ENCODE measurements around the gene KCNG4. TPM values are rescaled to one million over a fixed set of nuclear protein-coding genes. Genes with fewer than 3 reads are reported as not detected.

Gene KCNG4
- total and polyA plus RNA-seq, 2 of the 8 experiments (the other 6 are each of a cell fraction or from before 2014, with no cell fraction given), result not detected

DNA sequence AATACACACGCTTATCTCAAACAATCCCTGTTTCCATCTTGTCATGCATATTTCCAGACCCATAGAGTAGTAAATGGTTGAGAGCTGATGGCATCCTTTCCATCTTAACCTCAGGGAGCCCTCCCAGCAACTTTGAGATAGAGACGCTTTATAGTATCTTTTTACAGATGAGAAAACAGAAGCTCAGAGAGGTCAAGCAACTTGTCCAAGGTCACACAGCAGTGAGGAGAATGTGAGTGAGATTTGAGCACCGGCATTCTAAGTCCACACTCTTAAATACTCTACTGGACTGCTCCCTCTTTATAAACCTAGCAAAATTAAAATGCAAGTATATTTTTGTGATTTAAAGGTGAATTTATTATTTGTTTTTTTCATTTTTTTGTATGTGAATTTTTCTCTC lies 19.9 kb upstream of the KCNG4 start:
- ChIA-PET CTCF (ENCODE audit: partially characterized antibody) (interaction anchor here (0.6 to 1.7 kb wide), 3 partner anchors 48 to 190 kb away, joined by 3 to 5 read pairs (median 4); no protein-coding TSS in a partner anchor), POLR2A (ENCODE audit: partially characterized antibody) (no interaction called here)
- H3K18ac ChIP-seq (ENCODE audit: extremely low read depth, low read length), result no peak overlapping the region
- no peak overlapping the region for H4K5ac ChIP-seq (ENCODE audit: insufficient read length, low read depth, low read length)
- no peak overlapping the region for H3K14ac ChIP-seq (ENCODE audit: insufficient read length)
- no peak overlapping the region for H2AK5ac ChIP-seq (ENCODE audit: low read depth, low read length)
- no peaks in the 10 kb centered on the region for H3K36me3 ChIP-seq (ENCODE audit: control insufficient read depth in 2 of 4, insufficient read depth in 4 of 4, low read length in 3 of 4)
- H3K9ac ChIP-seq (replicated peaks in 1 of 4; ENCODE audit: extremely low read depth in 1 of 4, low read depth in 3 of 4, low read length in 3 of 4), result no peak overlapping the region
- H3K79me2 ChIP-seq (ENCODE audit: control insufficient read depth in 1 of 2, insufficient read depth in 2 of 2, low read length in 2 of 2), result no peaks in the 10 kb centered on the region; a peak in 1 of 4 replicates
- no peak overlapping the region for H2BK20ac ChIP-seq (ENCODE audit: low read length)
- H2BK120ac ChIP-seq (replicated peaks; ENCODE audit: low read depth, low read length), result no peak overlapping the region
- H4K20me1 ChIP-seq (replicated peaks in 1 of 2; ENCODE audit: control insufficient read depth in 1 of 2, insufficient read depth in 2 of 2, low read length in 2 of 2), result no peaks in the 10 kb centered on the region
- H3K56ac ChIP-seq (replicated peaks; ENCODE audit: insufficient read length, low read depth, low read length), result no peak overlapping the region
- no peak overlapping the region for H2BK15ac ChIP-seq (ENCODE audit: low read length)
- no peak overlapping the region for H4K91ac ChIP-seq (replicated peaks; ENCODE audit: insufficient read length, low read length)
- H4K8ac ChIP-seq (ENCODE audit: extremely low read depth, insufficient read depth, low read length), result no peak overlapping the region
- FAIRE-seq (no peak), DNase-seq (ENCODE audit: low read depth in 1 of 2, low spot score in 2 of 2) (no peak)
- H3K27ac ChIP-seq (ENCODE audit: low read depth, low read length), result no peak overlapping the region
- H3K4ac ChIP-seq (replicated peaks; ENCODE audit: insufficient read length, low read depth, low read length), result no peak overlapping the region
- no peak overlapping the region for H2AFZ ChIP-seq (ENCODE audit: low read length)
- WGBS, 2 experiments (ENCODE audit: extremely low coverage in 1 of 2, insufficient coverage in 1 of 2, insufficient read length in 1 of 2, insufficient replicate concordance in 2 of 2, low coverage in 1 of 2, low lambda C conversion rate in 2 of 2, missing lambda C conversion rate in 1 of 2), result 82% methylated on average over 3 of the region's 3 CpGs; no CpG with 5 or more reads in 1 of the 2 experiments
- peak; percentile 90 for TF ChIP-seq KDM1A (IDR thresholded peaks at IDR 0.05; ENCODE audit: borderline replicate concordance, low read length)
- TF ChIP-seq TAF7 (optimal IDR thresholded peaks at IDR 0.05; ENCODE audit: borderline replicate concordance, low read depth, low read length), result no peak
- TF ChIP-seq HDAC2 (IDR thresholded peaks at IDR 0.05; ENCODE audit: borderline replicate concordance in 1 of 2, low read depth in 2 of 2, low read length in 2 of 2), result peak in 1 of 2 experiments; percentile 90; a peak in 1 of 4 replicates
- no peak overlapping the region for H3K4me3 ChIP-seq (ENCODE audit: extremely low read depth in 1 of 4, insufficient read depth in 2 of 4, low read depth in 3 of 4, low read length in 4 of 4)
- H3K27me3 ChIP-seq (replicated peaks in 1 of 4; ENCODE audit: control insufficient read depth in 3 of 4, extremely low read depth in 1 of 4, insufficient read depth in 3 of 4, low read length in 3 of 4), result 0 out of 7 replicates have a peak, but pooled peaks cover 0 to 3% (median 0%) of the 10 kb centered on the region in 4 experiments
- H2BK5ac ChIP-seq (ENCODE audit: low read depth, low read length), result no peak overlapping the region
- H3K4me2 ChIP-seq (ENCODE audit: insufficient read depth in 1 of 2, low read depth in 2 of 2, low read length in 2 of 2), result no peak overlapping the region
- no peaks in the 10 kb centered on the region; the same call in 1 of the 2 replicates for H3K23me2 ChIP-seq (ENCODE audit: low read depth, low read length)
- no peak overlapping the region for H3K23ac ChIP-seq (ENCODE audit: insufficient read length)
- H3K4me1 ChIP-seq (replicated peaks in 1 of 4; ENCODE audit: control insufficient read depth in 3 of 4, insufficient read depth in 4 of 4, low read length in 3 of 4), result no peaks in the 10 kb centered on the region
- no peaks in the 10 kb centered on the region for H3K79me1 ChIP-seq (ENCODE audit: low read depth, low read length)
- peaks cover 4 to 5% of the 10 kb centered on the region in 2 experiments; a peak in 1 of 4 replicates for H3K9me3 ChIP-seq (ENCODE audit: insufficient read depth in 2 of 2, low read depth in 1 of 2, low read length in 1 of 2)
- H2BK12ac ChIP-seq (ENCODE audit: low read depth, low read length), result no peak overlapping the region

Data from H1 (cell line).